Posterior vena cava (tissue), 2 donors: ENCODE results near the gene MPLKIP. TPM values are rescaled to one million over a fixed set of nuclear protein-coding genes. Genes with fewer than 3 reads are reported as not detected.
"Not testable (repeated sequence)": the region's sequence is repeated elsewhere in the genome, so short reads cannot be mapped to it uniquely, and the experiment has no call there.

Experiments
- DNase-seq: peaks from one replicate; pipeline ENCODE4 v3.0.0-alpha.2; 2020; ENCODE audit warnings: low spot score
- intact Hi-C, 2 donors: fragments of 100-400 bp; cut with DNase I; formaldehyde crosslinking; loops; one replicate each; pipeline versions ENCODE4 v1.14.1 to v1.14.2; 2022 to 2023
- long read RNA-seq, 2 donors: library from polyadenylated mRNA; unstranded; transcript quantifications; one replicate each; pipeline ENCODE4 v2.0.0, GENCODE V29; 2020 to 2021
- total RNA-seq, 2 donors: library from RNA; stranded (reverse); fragmentation: NEBNext Ultra II Directional; extraction: Animal tissue kit (Norgen Biotek cat#: 25700); gene quantifications; one replicate each; pipeline ENCODE4 v1.2.1, GENCODE V29; 2021
- donor health status: DM: yes; HTN: yes; CAD: no.
- donor health status: DM: yes; HTN: yes; CAD: no.

The MPLKIP gene
- total RNA-seq: 10 to 100 TPM; 19.3 to 20.4 TPM
- long read RNA-seq, donor 1, full-length matches to known transcripts: 4 of 5 reads
- long read RNA-seq, donor 1, partial matches to known transcripts: 0 of 5 reads
- long read RNA-seq, donor 1, other reads (novel, unspliced or antisense): 1 of 5 reads
- long read RNA-seq, donor 2, full-length matches to known transcripts: 26 of 27 reads
- long read RNA-seq, donor 2, partial matches to known transcripts: 0 of 27 reads
- long read RNA-seq, donor 2, other reads (novel, unspliced or antisense): 1 of 27 reads

- peak; percentile 93 for DNase-seq
- intact Hi-C loops: no loop called here
Measured at GRCh38 chr7:40134428-40135316, at the start of gene MPLKIP, which contains the start of gene SUGCT. MPLKIP (minus strand) TSS chr7:40134622; CDS start chr7:40134567, 55 bp downstream. SUGCT (plus strand) TSS chr7:40135005.

GRCh38 chr7:40182452-40182851 lies 48.0 kb upstream of the MPLKIP start:
- intact Hi-C loops: no loop called here
- no peak for DNase-seq

- DNase-seq: no peak
- intact Hi-C loops: no loop called here
Measured at GRCh38 chr7:40177071-40177470, 42.6 kb upstream of the MPLKIP start.

GRCh38 chr7:40175725-40176510 lies 41.5 kb upstream of the MPLKIP start:
- intact Hi-C loops: no loop called here
- no peak for DNase-seq

GRCh38 chr7:40175256-40175655 lies 40.8 kb upstream of the MPLKIP start:
- intact Hi-C loops: not testable (repeated sequence)

GRCh38 chr7:40173121-40173520 lies 38.7 kb upstream of the MPLKIP start:
- not testable (repeated sequence) for DNase-seq

More at GRCh38 chr7:40175256-40175655, 40.8 kb upstream of the MPLKIP start:
- not testable (repeated sequence) for DNase-seq

GRCh38 chr7:40168266-40168665 lies 33.8 kb upstream of the MPLKIP start:
- intact Hi-C loops, DNase-seq: not testable (repeated sequence)

More at GRCh38 chr7:40173121-40173520, 38.7 kb upstream of the MPLKIP start:
- intact Hi-C loops: not testable (repeated sequence)

- no peak for DNase-seq
- intact Hi-C loops: no loop called here
Measured at GRCh38 chr7:40167291-40167690, 32.9 kb upstream of the MPLKIP start.

- intact Hi-C loops: no loop called here
- DNase-seq: no peak
Measured at GRCh38 chr7:40165216-40165615, 30.8 kb upstream of the MPLKIP start.

GRCh38 chr7:40162516-40162915 lies 28.1 kb upstream of the MPLKIP start:
- no peak for DNase-seq
- intact Hi-C loops: no loop called here

GRCh38 chr7:40156988-40157387 lies 22.6 kb upstream of the MPLKIP start:
- DNase-seq: no peak
- intact Hi-C loops: no loop called here

- DNase-seq: no peak
- intact Hi-C loops: no loop called here
Measured at GRCh38 chr7:40151504-40151903, 17.1 kb upstream of the MPLKIP start.

GRCh38 chr7:40148671-40149070 lies 14.2 kb upstream of the MPLKIP start:
- intact Hi-C loops: no loop called here
- DNase-seq: no peak

GRCh38 chr7:40148247-40148580 lies 13.8 kb upstream of the MPLKIP start:
- intact Hi-C loops: not testable (repeated sequence)
- peak; percentile 57 for DNase-seq

GRCh38 chr7:40147371-40148246 lies 13.2 kb upstream of the MPLKIP start:
- intact Hi-C loops: no loop called here
- DNase-seq: no peak

- intact Hi-C loops, DNase-seq: not testable (repeated sequence)
Measured at GRCh38 chr7:40145596-40146130, 11.2 kb upstream of the MPLKIP start.

- intact Hi-C loops, DNase-seq: not testable (repeated sequence)
Measured at GRCh38 chr7:40141916-40142315, 7.5 kb upstream of the MPLKIP start.

- DNase-seq, intact Hi-C loops: not testable (repeated sequence)
Measured at GRCh38 chr7:40139891-40140290, 5.5 kb upstream of the MPLKIP start.
